ENCODE measurements around the gene ZDHHC14.

The ZDHHC14 gene

DNA sequence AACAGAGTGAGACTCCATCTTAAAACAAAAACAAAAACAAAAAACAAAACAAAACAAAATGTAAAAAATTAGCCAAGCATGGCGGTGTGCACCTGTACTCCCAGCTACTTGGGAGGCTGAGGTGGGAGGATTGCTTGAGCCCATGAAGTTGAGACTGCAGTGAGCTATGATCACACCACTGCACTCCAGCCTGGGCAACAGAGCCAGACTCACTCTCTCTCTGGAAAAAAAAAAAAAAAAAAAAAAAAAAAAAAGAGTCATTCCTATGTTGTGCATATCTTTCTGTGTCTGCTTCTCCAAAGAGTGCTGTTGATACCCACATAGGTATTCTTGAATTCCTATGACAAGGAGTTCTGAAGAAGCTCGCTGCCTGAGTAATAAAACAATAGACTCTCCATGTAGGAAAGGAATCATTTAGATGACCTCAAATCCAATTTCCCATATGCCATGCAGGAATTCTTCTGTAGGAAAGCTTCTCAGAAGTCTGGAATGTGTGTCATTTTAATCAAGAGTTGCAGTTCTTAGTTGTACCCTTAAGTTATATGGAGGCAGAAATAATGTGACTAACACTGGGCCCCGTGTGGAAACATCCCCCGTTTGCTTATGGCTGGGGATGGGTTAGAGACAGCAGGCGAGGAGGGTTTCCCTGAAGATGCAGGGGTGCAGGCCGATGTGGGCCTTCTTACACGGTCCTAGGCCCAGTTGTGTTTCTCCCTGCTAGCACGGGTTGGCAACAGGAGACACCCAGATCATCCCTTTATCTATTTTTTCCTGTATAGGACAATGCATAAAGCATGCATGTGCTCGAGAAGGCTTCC lies 79.4 kb downstream of the ZDHHC14 start:
- TF ChIP-seq, protein P1, sequence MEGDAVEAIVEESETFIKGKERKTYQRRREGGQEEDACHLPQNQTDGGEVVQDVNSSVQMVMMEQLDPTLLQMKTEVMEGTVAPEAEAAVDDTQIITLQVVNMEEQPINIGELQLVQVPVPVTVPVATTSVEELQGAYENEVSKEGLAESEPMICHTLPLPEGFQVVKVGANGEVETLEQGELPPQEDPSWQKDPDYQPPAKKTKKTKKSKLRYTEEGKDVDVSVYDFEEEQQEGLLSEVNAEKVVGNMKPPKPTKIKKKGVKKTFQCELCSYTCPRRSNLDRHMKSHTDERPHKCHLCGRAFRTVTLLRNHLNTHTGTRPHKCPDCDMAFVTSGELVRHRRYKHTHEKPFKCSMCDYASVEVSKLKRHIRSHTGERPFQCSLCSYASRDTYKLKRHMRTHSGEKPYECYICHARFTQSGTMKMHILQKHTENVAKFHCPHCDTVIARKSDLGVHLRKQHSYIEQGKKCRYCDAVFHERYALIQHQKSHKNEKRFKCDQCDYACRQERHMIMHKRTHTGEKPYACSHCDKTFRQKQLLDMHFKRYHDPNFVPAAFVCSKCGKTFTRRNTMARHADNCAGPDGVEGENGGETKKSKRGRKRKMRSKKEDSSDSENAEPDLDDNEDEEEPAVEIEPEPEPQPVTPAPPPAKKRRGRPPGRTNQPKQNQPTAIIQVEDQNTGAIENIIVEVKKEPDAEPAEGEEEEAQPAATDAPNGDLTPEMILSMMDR (IDR thresholded peaks at IDR 0.05), result no peak

DNA sequence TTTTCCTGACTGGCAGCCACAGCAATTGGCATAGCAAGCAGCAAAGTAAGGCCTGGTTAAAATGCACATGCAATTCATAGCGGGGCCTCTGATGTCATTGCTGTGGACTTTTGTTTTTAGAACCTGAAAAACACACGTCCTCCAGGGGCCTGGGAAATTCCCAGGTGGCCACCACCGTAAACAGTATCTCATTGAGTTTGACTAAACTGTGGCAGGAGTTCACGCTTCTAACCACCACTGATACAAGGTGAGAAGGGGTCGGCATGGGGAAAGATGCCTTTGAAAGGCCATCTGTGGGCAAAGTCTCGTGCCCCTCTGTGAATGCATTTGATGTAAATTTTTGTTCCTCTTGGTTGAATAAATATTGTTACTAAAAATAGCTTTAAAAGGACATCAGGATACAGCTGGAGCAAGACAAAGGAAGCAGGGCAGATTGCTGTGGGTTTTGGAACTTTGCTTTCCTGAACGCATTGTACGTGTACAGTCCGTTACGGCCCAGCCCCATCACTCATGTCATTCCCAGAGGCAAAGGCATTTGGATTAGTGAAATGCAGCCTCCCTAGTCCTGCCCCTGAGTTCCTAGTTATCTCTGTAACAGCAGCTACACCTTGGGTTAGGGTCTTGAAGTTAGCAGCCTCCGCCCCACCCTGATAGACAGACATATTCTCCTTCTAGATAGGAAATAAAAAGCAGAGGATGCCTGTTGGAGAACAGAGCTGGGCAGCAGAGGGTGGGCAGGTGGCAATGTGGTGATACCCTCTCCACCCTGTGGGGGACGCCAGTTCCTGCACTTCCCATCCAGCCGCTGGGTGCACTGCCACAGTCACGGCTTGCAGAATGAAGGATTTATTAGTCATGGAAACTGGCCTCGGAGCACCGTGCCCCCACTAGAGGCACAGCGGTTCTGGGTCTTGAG lies 80.3 kb downstream of the ZDHHC14 start:
- TF ChIP-seq, protein P1 (IDR thresholded peaks at IDR 0.05), result no peak

DNA sequence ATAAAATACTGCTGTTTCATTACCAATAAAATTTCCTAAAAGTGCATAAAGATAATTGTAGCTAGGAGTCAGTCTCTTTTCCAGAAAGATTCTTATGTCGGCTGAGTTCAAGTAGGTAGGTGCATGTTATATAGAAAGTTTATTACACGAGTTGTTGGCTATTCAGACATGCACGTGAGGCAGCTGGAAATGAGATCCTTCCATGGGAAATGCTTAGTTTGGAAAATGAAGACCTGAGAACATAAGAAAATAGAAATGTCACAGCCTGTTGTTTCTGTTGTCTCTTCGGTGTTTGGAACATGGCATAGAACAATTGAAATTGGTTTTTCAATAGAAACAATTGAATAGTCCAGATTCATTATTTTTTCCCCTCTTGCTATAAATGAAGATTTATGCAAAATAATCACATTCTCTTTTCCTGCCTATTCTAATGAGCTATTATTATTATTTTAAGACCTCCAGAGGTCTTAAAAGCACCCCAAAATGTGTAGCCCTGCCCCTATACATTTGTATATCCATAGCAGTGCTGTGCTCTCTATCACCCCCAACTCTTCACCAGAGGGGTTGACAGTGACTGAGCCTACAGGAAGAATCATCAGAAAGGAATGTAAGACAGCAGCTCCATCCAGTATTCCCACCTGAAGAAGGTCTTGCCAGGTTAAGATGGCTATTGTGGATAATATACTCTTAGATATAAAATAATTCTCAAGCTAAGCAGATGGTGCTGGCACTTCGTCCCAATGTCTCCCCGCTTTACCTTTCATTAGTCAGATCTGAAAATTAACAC lies 82.2 kb downstream of the ZDHHC14 start:
- TF ChIP-seq, protein P1 (IDR thresholded peaks at IDR 0.05), result no peak

DNA sequence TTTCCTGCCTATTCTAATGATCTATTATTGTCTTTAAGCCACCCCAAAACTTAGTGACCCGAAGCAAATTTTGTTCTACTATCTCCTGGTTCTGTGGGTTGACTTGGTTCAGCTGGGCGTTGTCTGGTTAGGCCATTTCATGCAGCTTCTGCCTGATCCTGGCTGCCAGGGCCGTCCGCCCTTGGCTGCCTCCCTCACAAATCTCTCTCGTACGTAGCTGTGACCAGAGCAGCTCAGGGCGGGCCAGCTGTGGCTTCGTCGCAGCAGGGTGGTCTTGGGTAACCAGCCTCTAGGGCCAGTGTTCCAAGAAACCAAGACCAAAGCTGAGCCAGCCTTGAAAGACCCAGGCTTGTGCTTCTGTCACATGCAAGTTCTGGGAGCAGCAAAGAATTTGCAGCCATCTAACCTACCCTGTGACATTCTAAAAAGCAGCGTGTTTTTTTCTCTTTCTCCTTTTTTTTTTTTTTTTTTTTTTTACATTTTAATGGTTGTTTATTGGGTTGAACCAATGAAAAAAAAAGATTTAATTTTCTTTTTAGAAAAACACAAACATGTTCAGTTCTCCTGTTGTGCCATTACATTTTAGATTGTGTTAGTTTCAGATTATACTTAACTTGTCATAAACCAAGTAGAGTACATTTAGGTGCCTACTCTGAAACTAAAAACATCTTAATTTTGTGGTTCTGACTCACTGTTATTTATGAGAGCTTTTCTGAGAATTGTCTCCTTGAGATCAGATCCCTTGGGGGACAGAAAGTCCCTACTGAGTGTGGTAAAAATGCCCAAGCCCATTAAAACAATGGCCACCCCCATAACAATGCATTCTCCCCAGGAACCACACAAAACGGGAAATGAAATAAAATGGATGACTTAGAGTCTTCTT lies 83.9 kb downstream of the ZDHHC14 start:
- TF ChIP-seq, protein P1 (IDR thresholded peaks at IDR 0.05), result no peak

DNA sequence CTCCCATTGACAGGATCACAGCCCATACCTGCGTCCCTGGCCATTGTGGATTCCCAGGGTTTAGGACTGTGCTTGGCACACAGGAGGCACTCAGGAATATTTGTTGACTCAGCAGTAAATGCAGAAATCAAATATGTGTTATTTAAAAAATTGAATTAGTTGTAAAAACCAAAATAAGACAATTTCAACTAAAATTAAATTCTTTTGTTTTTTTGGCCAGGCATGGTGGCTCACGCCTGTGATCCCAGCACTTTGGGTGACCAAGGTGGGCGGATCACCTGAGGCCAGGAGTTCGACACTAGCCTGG lies 85.3 kb downstream of the ZDHHC14 start:
- TF ChIP-seq, protein P1 (IDR thresholded peaks at IDR 0.05), result no peak

DNA sequence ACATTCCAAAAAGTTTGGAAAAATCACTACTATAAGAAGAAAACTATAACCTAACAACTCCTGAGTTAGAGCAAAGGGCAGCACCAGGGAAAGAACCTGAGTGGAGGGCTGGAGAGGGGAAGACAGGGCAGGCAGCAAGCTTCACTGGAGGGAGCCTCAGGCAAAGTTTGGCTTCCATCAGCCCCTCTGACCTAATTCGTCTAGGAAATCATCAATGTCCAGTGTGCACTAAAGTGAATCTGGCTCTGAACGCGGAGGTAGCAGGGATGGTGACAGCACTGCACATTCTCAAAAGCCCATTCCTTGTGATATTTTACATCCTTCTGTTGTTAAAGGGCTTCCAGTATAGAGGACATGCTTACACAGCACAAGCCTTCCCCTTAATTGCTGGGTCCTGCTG lies 87.1 kb downstream of the ZDHHC14 start:
- TF ChIP-seq, protein P1 (IDR thresholded peaks at IDR 0.05), result no peak

All from LNCAP (cell line).